CD14-positive monocyte (primary cell): ENCODE data around the gene MYO15B. TPM values are rescaled to one million over a fixed set of nuclear protein-coding genes. Genes with fewer than 3 reads are reported as not detected.

Source experiments
- DNase-seq, 3 donors: peaks; one replicate each; pipeline ENCODE4 v3.0.0-alpha.2; 2011 to 2022
- H2AFZ ChIP-seq: 2 replicates; pipeline ENCODE4 v1.6.0; 2012; ENCODE audit warnings: mild to moderate bottlenecking, low read depth, low read length, inconsistent platforms; ENCODE audit not compliant: insufficient read depth, poor library complexity, severe bottlenecking
- H3K27ac ChIP-seq, 2 donors: 1 replicate in 1 of 2; 2 replicates in 1 of 2; pipeline ENCODE4 v1.5.1; 2012 to 2013; ENCODE audit warnings: low read length in 2 of 2, control low read depth in 1 of 2, inconsistent platforms in 1 of 2, low read depth in 1 of 2, mild to moderate bottlenecking in 1 of 2
- H3K27me3 ChIP-seq, 2 donors: one replicate each; pipeline versions ENCODE4 v1.6.0 to v1.6.1; 2011 to 2013; ENCODE audit warnings: low read length in 2 of 2; ENCODE audit not compliant: control insufficient read depth in 2 of 2, insufficient read depth in 2 of 2
- H3K36me3 ChIP-seq, 2 donors: replicated peaks in 1 of 2; 1 replicate in 1 of 2; 2 replicates in 1 of 2; pipeline versions ENCODE4 v1.5.1 to v1.6.1; 2012 to 2013; ENCODE audit warnings: low read length in 2 of 2, control low read depth in 1 of 2, inconsistent platforms in 1 of 2, mild to moderate bottlenecking in 1 of 2; ENCODE audit not compliant: insufficient read depth in 2 of 2, control insufficient read depth in 1 of 2
- H3K4me1 ChIP-seq, 2 donors: 1 replicate in 1 of 2; 2 replicates in 1 of 2; pipeline versions ENCODE4 v1.5.1 to v1.6.1; 2012 to 2013; ENCODE audit warnings: low read length in 2 of 2, control low read depth in 1 of 2, inconsistent platforms in 1 of 2, mild to moderate bottlenecking in 1 of 2, moderate library complexity in 1 of 2; ENCODE audit not compliant: insufficient read depth in 2 of 2, control insufficient read depth in 1 of 2
- H3K4me2 ChIP-seq: replicated peaks from 2 replicates; pipeline ENCODE3; 2012; ENCODE audit warnings: low read length, moderate library complexity, mild to moderate bottlenecking; ENCODE audit not compliant: poor library complexity, severe bottlenecking; ENCODE audit errors: extremely low read depth
- H3K4me3 ChIP-seq, 3 experiments: fragments of 200-600 bp in 1 of 3; sonication (generic) in 1 of 3; replicated peaks in 1 of 3; 1 replicate in 2 of 3; 2 replicates in 1 of 3; pipeline ENCODE4 v1.5.1; 2011 to 2013; ENCODE audit warnings: low read length in 3 of 3, mild to moderate bottlenecking in 3 of 3, control low read depth in 2 of 3, low read depth in 2 of 3, inconsistent platforms in 1 of 3, moderate library complexity in 1 of 3
- H3K79me2 ChIP-seq: 2 replicates; pipeline ENCODE4 v1.6.0; 2012; ENCODE audit warnings: mild to moderate bottlenecking, control low read depth, inconsistent platforms, low read length, moderate library complexity; ENCODE audit not compliant: insufficient read depth
- H3K9ac ChIP-seq: 2 replicates; pipeline ENCODE4 v1.6.0; 2017; ENCODE audit warnings: low read length, mild to moderate bottlenecking; ENCODE audit not compliant: insufficient read depth, poor library complexity, severe bottlenecking
- H3K9me3 ChIP-seq, 2 donors: replicated peaks in 1 of 2; 1 replicate in 1 of 2; 2 replicates in 1 of 2; pipeline versions ENCODE4 v1.5.1 to v1.6.1; 2012 to 2013; ENCODE audit warnings: low read length in 2 of 2, control low read depth in 1 of 2; ENCODE audit not compliant: control insufficient read depth in 1 of 2, insufficient read depth in 1 of 2
- H4K20me1 ChIP-seq: 2 replicates; pipeline ENCODE4 v1.6.0; 2012; ENCODE audit warnings: mild to moderate bottlenecking, low read length, control low read depth, moderate library complexity; ENCODE audit not compliant: insufficient read depth
- H3K27ac Mint-ChIP-seq, 7 donors: one replicate each; pipeline ENCODE4 v1.8.0; 2020; ENCODE audit warnings: mild to moderate bottlenecking in 7 of 7, mixed read lengths in 7 of 7, moderate library complexity in 6 of 7, inconsistent platforms in 2 of 7
- H3K27me3 Mint-ChIP-seq, 3 donors: one replicate each; pipeline ENCODE4 v1.8.0; 2021 to 2022; ENCODE audit warnings: low read depth in 3 of 3, mild to moderate bottlenecking in 3 of 3, mixed read lengths in 3 of 3, moderate library complexity in 3 of 3, inconsistent platforms in 1 of 3
- H3K36me3 Mint-ChIP-seq, 2 donors: one replicate each; pipeline ENCODE4 v1.8.0; 2020; ENCODE audit warnings: mixed read lengths in 2 of 2, inconsistent platforms in 1 of 2, mild to moderate bottlenecking in 1 of 2
- H3K4me1 Mint-ChIP-seq: one replicate; pipeline ENCODE4 v1.8.0; 2020; ENCODE audit warnings: mild to moderate bottlenecking, mixed read lengths
- H3K4me3 Mint-ChIP-seq, 2 donors: one replicate each; pipeline ENCODE4 v1.8.0; 2020; ENCODE audit warnings: mild to moderate bottlenecking in 2 of 2, mixed read lengths in 2 of 2, moderate library complexity in 1 of 2
- H3K9me3 Mint-ChIP-seq, 7 donors: one replicate each; pipeline ENCODE4 v1.8.0; 2020 to 2022; ENCODE audit warnings: mixed read lengths in 7 of 7, mild to moderate bottlenecking in 6 of 7, moderate library complexity in 6 of 7, inconsistent platforms in 2 of 7
- WGBS: methylation state at CpG from one replicate; pipeline ENCODE4 v1.1.5; 2013; ENCODE audit warnings: missing lambda C conversion rate; ENCODE audit not compliant: insufficient coverage; 5-methylcytosine and 5-hydroxymethylcytosine counted together
- intact Hi-C, 2 donors: fragments of 100-400 bp; cut with micrococcal nuclease; formaldehyde crosslinking; loops; one replicate each; pipeline versions ENCODE4 v1.15.0 to v1.15.1; 2023
- polyA minus RNA-seq: library from RNA; depleted of rRNA, polyadenylated mRNA; stranded (reverse); fragments of >200 nt; gene quantifications from 2 replicates; pipeline ENCODE4 v1.2.3, GENCODE V29; 2012
- polyA plus RNA-seq, 3 donors: library from polyadenylated mRNA; depleted of rRNA in 1 of 3; unstranded in 2 of 3; stranded (reverse) in 1 of 3; fragments of 300-500 nt in 2 of 3; fragments of >200 nt in 1 of 3; fragmentation: Illumina TruSeq in 2 of 3; gene quantifications; 1 replicate in 2 of 3; 2 replicates in 1 of 3; pipeline ENCODE4 v1.2.3, GENCODE V29; 2012 to 2021
- total RNA-seq, 12 experiments: library from RNA in 1 of 12; stranded (reverse) in 1 of 12; fragments of 120-200 nt in 1 of 12; gene quantifications; one replicate each; pipeline ENCODE4 v1.2.4 and lab custom pipeline; 2013 to 2026; ENCODE audit warnings: mixed read lengths in 6 of 12, inconsistent platforms in 1 of 12
- TF ChIP-seq, protein P1 (sequence below): fragments of 200-600 bp; IDR thresholded peaks from one replicate; pipeline ENCODE4 v1.8.0; 2022; ENCODE audit warnings: antibody characterized with exemption, mild to moderate bottlenecking

MYO15B gene
- 101 TPM for total RNA-seq (2013)
- 100 to 1,000 TPM in 1 of 3 donors, under 1 TPM in 2; 0.17 to 596 (median 0.62) TPM for polyA plus RNA-seq
- polyA minus RNA-seq = 105 and 121 TPM in 2 replicates
- total RNA-seq (lab: John Stamatoyannopoulos, UW) = 62.7 to 370 (median 184) reads per million in 11 experiments

DNA sequence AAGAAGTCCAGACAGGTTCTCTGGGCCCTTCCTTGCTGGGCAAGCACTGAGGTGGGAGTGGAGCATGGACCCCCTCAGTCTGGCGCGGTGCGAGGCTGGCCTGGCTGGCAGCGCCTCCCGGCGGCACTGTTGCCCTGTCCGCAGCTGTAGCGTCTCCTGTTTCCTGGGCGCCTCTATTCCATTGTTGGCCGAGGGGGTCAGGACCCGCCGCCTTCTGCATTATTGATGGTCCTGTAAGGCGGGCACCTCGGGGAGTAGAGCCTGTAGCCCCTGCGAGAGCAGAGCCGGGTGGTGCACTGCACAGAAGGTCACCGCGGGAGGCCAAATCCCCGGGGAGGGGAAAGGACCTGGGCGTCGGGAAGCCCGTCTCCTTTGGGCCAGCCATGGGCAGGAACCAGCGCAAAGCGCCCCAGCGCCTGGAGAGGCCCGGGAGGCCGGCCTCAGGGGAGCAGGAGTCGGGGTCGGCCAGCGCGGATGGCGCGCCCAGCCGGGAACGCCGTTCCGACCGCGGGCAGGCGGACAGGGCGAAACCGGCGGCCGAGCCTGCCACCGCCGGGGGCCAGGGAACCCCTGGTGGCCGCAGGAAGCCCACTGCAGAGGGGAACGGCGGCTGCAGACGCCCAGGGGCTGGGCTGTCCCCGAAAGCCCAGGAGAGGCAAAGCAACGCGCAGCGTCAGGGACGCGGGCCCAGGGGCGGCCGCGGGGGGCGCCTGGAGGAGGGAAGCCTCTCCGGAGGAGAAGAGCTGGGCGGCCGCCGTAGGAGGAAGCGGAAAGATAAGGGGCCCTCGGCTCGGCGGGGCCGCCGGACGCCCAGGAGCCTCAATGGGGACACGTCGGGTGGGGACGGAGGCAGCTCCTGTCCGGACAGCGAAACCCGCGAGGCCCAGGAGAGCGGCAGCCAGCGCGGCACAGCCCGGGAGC is at the start of gene MYO15B:
MYO15B (plus strand) TSS at position 126 of the 921 bp plus-strand sequence; CDS start at position 384, 258 bp downstream.
- H3K4me3 ChIP-seq = peak within 1 kb of the TSS; percentile 65 to 88 (median 80)
- H3K27ac ChIP-seq = peak within 1 kb of the TSS; percentile 88 to 89
- no peaks in the 10 kb centered on the region for H3K27me3 ChIP-seq
- Mint-ChIP-seq H3K4me3 (peak within 1 kb of the TSS; percentile 83 to 92), H3K27ac (peak within 1 kb of the TSS; percentile 69 to 92 (median 77)), H3K9me3 (no peaks in the 10 kb centered on the region), H3K27me3 (peaks cover 0 to 4% (median 2%) of the 10 kb centered on the region in 3 donors), H3K36me3 (peaks cover 3 to 20% of the 10 kb centered on the region in 2 donors), H3K4me1 (peaks cover 16% of the 10 kb centered on the region)
- peak within 1 kb of the TSS; percentile 95 for H3K4me2 ChIP-seq
- H3K9ac ChIP-seq = peak within 1 kb of the TSS; percentile 90
- TF ChIP-seq, protein P1, sequence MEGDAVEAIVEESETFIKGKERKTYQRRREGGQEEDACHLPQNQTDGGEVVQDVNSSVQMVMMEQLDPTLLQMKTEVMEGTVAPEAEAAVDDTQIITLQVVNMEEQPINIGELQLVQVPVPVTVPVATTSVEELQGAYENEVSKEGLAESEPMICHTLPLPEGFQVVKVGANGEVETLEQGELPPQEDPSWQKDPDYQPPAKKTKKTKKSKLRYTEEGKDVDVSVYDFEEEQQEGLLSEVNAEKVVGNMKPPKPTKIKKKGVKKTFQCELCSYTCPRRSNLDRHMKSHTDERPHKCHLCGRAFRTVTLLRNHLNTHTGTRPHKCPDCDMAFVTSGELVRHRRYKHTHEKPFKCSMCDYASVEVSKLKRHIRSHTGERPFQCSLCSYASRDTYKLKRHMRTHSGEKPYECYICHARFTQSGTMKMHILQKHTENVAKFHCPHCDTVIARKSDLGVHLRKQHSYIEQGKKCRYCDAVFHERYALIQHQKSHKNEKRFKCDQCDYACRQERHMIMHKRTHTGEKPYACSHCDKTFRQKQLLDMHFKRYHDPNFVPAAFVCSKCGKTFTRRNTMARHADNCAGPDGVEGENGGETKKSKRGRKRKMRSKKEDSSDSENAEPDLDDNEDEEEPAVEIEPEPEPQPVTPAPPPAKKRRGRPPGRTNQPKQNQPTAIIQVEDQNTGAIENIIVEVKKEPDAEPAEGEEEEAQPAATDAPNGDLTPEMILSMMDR = peak; percentile 51
- H3K36me3 ChIP-seq = peaks cover 14 to 27% of the 10 kb centered on the region in 2 donors
- H2AFZ ChIP-seq = peak within 1 kb of the TSS; percentile 92
- peaks cover 24% of the 10 kb centered on the region for H4K20me1 ChIP-seq
- peak; percentile 62 to 68 (median 63) for DNase-seq
- no peaks in the 10 kb centered on the region for H3K9me3 ChIP-seq
- peaks cover 21 to 30% of the 10 kb centered on the region in 2 donors for H3K4me1 ChIP-seq
- intact Hi-C loops = loop anchor here (2.0 to 10.0 kb wide), 4 partner anchors 71 to 323 kb away; partner anchors contain the start of genes TSEN54 (in 2 of the 2), CASKIN2 (in 1 of the 2), GGA3 (in 1 of the 2) and MRPS7 (in 1 of the 2)
- H3K79me2 ChIP-seq = peaks cover 31% of the 10 kb centered on the region
- under 1% methylated on average over 82 of the region's 82 CpGs for WGBS

DNA sequence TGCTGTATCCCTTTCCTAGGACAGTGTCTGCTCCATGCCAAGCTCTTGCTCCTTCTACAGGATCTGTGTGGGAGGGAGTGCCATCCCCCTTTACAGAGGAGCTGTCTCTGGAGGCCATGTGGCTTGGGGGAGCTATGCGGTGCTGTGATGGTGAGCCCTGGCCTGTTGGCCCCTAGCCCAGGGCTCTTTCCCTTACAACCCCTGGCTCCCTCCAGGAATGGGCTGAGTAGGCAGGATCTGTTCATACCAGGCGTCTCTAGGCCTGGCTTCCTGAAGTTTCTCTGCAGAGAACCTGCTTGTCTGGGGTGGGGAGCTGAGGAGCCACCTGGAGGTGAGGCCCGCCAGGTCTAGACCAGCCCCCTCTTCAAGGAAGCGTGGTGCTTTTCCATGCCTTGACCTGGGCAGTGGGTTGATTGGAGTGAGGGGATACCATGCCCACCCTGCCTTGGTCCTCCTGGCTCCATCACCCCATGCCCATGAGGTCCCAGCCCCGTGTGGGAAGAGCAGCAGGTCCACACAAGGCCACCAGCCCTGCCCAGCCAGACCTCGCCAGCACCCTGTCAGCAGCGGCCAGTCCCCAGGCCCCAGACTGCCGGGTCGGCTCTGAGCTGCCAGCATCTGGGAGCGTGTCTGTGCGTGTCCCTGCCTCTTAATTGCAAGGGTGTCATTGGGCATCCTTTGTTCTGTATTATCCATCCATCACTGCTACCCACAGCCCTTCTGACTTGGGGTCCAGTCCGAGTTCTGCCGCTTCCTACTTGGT is 47.5 kb upstream of the MYO15B start:
- Histone ChIP-seq H3K4me1 (peaks cover 0 to 5% of the 10 kb centered on the region in 2 donors), H3K4me3 (no peak overlapping the region), H3K79me2 (no peaks in the 10 kb centered on the region), H3K27ac (no peak overlapping the region), H4K20me1 (no peaks in the 10 kb centered on the region), H2AFZ (no peak overlapping the region), H3K36me3 (no peaks in the 10 kb centered on the region), H3K27me3 (no peaks in the 10 kb centered on the region), H3K4me2 (no peak overlapping the region), H3K9me3 (no peaks in the 10 kb centered on the region), H3K9ac (no peak overlapping the region)
- H3K4me3 Mint-ChIP-seq = no peak overlapping the region
- H3K9me3 Mint-ChIP-seq = peaks cover 0 to 2% (median 0%) of the 10 kb centered on the region in 7 donors
- peaks cover 6% of the 10 kb centered on the region for H3K4me1 Mint-ChIP-seq
- no peaks in the 10 kb centered on the region for H3K36me3 Mint-ChIP-seq
- no peak for DNase-seq
- H3K27ac Mint-ChIP-seq = no peak overlapping the region
- TF ChIP-seq, protein P1 = no peak
- peaks cover under 1 to 11% (median 4%) of the 10 kb centered on the region in 3 donors for H3K27me3 Mint-ChIP-seq
- 92% methylated on average over 7 of the region's 13 CpGs for WGBS
- intact Hi-C loops = no loop called here
